NCI-H128 (cell line): ENCODE results near the gene ABCC9.

Experiments used
- DNase-seq: peaks from one replicate; lab custom pipeline; 2025; ENCODE audit not compliant: unreplicated experiment; lab: John Stamatoyannopoulos, UW

ABCC9 gene

GRCh38 chr12:21776175-21776574 lies 165.1 kb downstream of the ABCC9 start:
- no peak for DNase-seq

- no peak for DNase-seq
Observed at GRCh38 chr12:21775133-21775820, 165.9 kb downstream of the ABCC9 start.

- no peak for DNase-seq
Observed at GRCh38 chr12:21774358-21775132, 166.7 kb downstream of the ABCC9 start, which contains the start of gene KCNJ8. KCNJ8 (minus strand) TSS chr12:21774706; CDS start chr12:21773616, 1,090 bp downstream.

GRCh38 chr12:21773806-21774205 lies 167.4 kb downstream of the ABCC9 start:
- no peak for DNase-seq

- no peak for DNase-seq
Observed at GRCh38 chr12:21773263-21773741, 167.9 kb downstream of the ABCC9 start.

GRCh38 chr12:21771311-21771710 lies 169.9 kb downstream of the ABCC9 start:
- no peak for DNase-seq

- DNase-seq: no peak
Observed at GRCh38 chr12:21769307-21769706, 171.9 kb downstream of the ABCC9 start.

GRCh38 chr12:21766403-21766802 lies 174.8 kb downstream of the ABCC9 start:
- DNase-seq: no peak

- no peak for DNase-seq
Observed at GRCh38 chr12:21764950-21765349, 176.3 kb downstream of the ABCC9 start.

- no peak for DNase-seq
Observed at GRCh38 chr12:21764065-21764464, 177.2 kb downstream of the ABCC9 start.

GRCh38 chr12:21763531-21763930 lies 177.7 kb downstream of the ABCC9 start:
- DNase-seq: no peak

- DNase-seq: no peak
Observed at GRCh38 chr12:21759737-21760136, 181.5 kb downstream of the ABCC9 start.

GRCh38 chr12:21757735-21758134 lies 183.5 kb downstream of the ABCC9 start:
- no peak for DNase-seq

- DNase-seq: no peak
Observed at GRCh38 chr12:21756699-21757098, 184.5 kb downstream of the ABCC9 start.

- DNase-seq: no peak
Observed at GRCh38 chr12:21751517-21751916, 189.7 kb downstream of the ABCC9 start.
